C4-2B (cell line): Measurements from ENCODE around the gene ZNF569.
A peak's percentile ranks its signal among the peaks of the same experiment; 100 is the strongest.

Experiments used
- H3K27ac ChIP-seq: fragments of 450-650 bp; 2 replicates; pipeline ENCODE4 v1.5.1; 2017
- ZFX ChIP-seq: fragments of 450-650 bp; IDR thresholded peaks from 2 replicates; pipeline ENCODE4 v1.6.1; 2017
- TF ChIP-seq, protein P1 (sequence below): fragments of 450-650 bp; conservative IDR thresholded peaks from 2 replicates; pipeline ENCODE4 v1.5.1; 2017; ENCODE audit warnings: mild to moderate bottlenecking

The ZNF569 gene

GRCh38 chr19:37370880-37371661 is 96.2 kb downstream of the ZNF569 start, which contains the start of gene ZNF527:
Gene ZNF527 (plus strand): TSS chr19:37371099. CDS start chr19:37374199, 3,100 bp downstream.
- TF ChIP-seq, protein P1, sequence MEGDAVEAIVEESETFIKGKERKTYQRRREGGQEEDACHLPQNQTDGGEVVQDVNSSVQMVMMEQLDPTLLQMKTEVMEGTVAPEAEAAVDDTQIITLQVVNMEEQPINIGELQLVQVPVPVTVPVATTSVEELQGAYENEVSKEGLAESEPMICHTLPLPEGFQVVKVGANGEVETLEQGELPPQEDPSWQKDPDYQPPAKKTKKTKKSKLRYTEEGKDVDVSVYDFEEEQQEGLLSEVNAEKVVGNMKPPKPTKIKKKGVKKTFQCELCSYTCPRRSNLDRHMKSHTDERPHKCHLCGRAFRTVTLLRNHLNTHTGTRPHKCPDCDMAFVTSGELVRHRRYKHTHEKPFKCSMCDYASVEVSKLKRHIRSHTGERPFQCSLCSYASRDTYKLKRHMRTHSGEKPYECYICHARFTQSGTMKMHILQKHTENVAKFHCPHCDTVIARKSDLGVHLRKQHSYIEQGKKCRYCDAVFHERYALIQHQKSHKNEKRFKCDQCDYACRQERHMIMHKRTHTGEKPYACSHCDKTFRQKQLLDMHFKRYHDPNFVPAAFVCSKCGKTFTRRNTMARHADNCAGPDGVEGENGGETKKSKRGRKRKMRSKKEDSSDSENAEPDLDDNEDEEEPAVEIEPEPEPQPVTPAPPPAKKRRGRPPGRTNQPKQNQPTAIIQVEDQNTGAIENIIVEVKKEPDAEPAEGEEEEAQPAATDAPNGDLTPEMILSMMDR = no peak
- peak; percentile 75 for TF ChIP-seq ZFX
- H3K27ac ChIP-seq = peak within 1 kb of the TSS; percentile 81

GRCh38 chr19:37370386-37370879 is 96.8 kb downstream of the ZNF569 start:
- peak overlapping the region; percentile 81 for H3K27ac ChIP-seq

- no peak overlapping the region for H3K27ac ChIP-seq
- TF ChIP-seq ZFX = no peak
- TF ChIP-seq, protein P1 = no peak; the same call in 1 of the 2 replicates
These were observed 104.5 kb downstream of the ZNF569 start for GRCh38 chr19:37362733-37363132.

DNA sequence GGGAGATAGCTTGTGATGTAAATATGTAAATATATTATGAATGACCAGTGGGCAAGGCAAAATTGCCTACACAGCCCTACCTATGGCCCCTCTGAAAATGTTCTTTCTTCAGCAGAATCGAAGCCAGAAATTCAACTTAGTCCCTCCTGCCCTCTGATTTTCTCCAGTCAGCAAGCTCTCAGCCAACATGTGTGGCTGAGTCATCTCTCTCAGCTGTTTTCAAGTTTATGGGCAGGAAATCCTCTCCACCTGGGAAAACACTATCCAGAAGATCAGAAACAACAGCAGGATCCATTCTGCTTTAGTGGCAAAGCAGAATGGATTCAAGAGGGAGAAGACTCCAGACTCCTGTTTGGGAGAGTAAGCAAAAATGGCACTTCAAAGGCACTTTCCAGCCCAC is 105.2 kb downstream of the ZNF569 start:
- no peak for TF ChIP-seq ZFX
- TF ChIP-seq, protein P1 = no peak
- no peak overlapping the region for H3K27ac ChIP-seq
